Middle frontal gyrus (tissue), 1 donor: Measurements from ENCODE around the gene DDOST.

Experiments used
- DNase-seq: peaks from one replicate; pipeline ENCODE4 v3.0.0-alpha.2; 2015; ENCODE audit warnings: low spot score; ENCODE audit errors: extremely low spot score

DDOST gene

GRCh38 chr1:20661207-20662109, at the start of gene DDOST:
TSS of gene DDOST (minus strand) at chr1:20661369. CDS start at chr1:20661350, 19 bp downstream.
- peak; percentile 98 for DNase-seq

- no peak for DNase-seq
These were observed 49.5 kb upstream of the DDOST start for GRCh38 chr1:20710469-20711284.

GRCh38 chr1:20709868-20710267, 48.7 kb upstream of the DDOST start:
- DNase-seq: no peak

- no peak for DNase-seq
These were observed 47.7 kb upstream of the DDOST start for GRCh38 chr1:20708891-20709290.

GRCh38 chr1:20708057-20708456, 46.9 kb upstream of the DDOST start:
- no peak for DNase-seq

- no peak for DNase-seq
These were observed 45.7 kb upstream of the DDOST start for GRCh38 chr1:20706841-20707240.

GRCh38 chr1:20705203-20705755, 44.1 kb upstream of the DDOST start:
- no peak for DNase-seq

GRCh38 chr1:20704390-20705202, 43.4 kb upstream of the DDOST start:
- DNase-seq: no peak

GRCh38 chr1:20703124-20703756, 42.1 kb upstream of the DDOST start:
- no peak for DNase-seq

- DNase-seq: no peak
These were observed 41.2 kb upstream of the DDOST start for GRCh38 chr1:20702416-20702815.

GRCh38 chr1:20701847-20702246, 40.7 kb upstream of the DDOST start:
- no peak for DNase-seq

GRCh38 chr1:20701446-20701845, 40.3 kb upstream of the DDOST start:
- DNase-seq: no peak

- DNase-seq: no peak
These were observed 39.6 kb upstream of the DDOST start for GRCh38 chr1:20700636-20701215.

GRCh38 chr1:20699558-20699957, 38.4 kb upstream of the DDOST start:
- DNase-seq: no peak

GRCh38 chr1:20698195-20698910, 37.2 kb upstream of the DDOST start:
- no peak for DNase-seq

GRCh38 chr1:20697563-20697962, 36.4 kb upstream of the DDOST start:
- no peak for DNase-seq

- DNase-seq: peak; percentile 53
These were observed 35.5 kb upstream of the DDOST start for GRCh38 chr1:20696397-20697333.

GRCh38 chr1:20695515-20695914, 34.3 kb upstream of the DDOST start:
- DNase-seq: no peak

GRCh38 chr1:20693623-20694022, 32.5 kb upstream of the DDOST start:
- no peak for DNase-seq
